GM12878 (cell line): Measurements from ENCODE around the gene ADAMTSL4. TPM values are rescaled to one million over a fixed set of nuclear protein-coding genes. Genes with fewer than 3 reads are reported as not detected.

Experiments
- ATAC-seq: fragments of 200-7000 bp; cut with Tn5 transposase; 3 replicates; pipeline ENCODE4 v1.9.1; 2020; ENCODE audit warnings: mild to moderate bottlenecking, moderate library complexity
- BruUV-seq: library from RNA; stranded (reverse); fragments of 400-500 nt; replicated peaks from 2 replicates; lab custom pipeline; 2021; lab: Mats Ljungman, UMichigan
- CTCF ChIA-PET: fragments of 300-600 bp; sonication (Branson Sonifier 250); formaldehyde crosslinking; extraction: SDS; loops from one replicate; lab custom pipeline; 2021; ENCODE audit warnings: inconsistent platforms; lab: Yijun Ruan, JAX
- POLR2A ChIA-PET: fragments of 350-600 bp; formaldehyde crosslinking; extraction: SDS; loops from one replicate; lab custom pipeline; 2021; ENCODE audit warnings: inconsistent platforms; lab: Charles Lee
- RAD21 ChIA-PET: fragments of 300-600 bp; sonication (Branson Sonifier 250); formaldehyde crosslinking; loops from one replicate; lab custom pipeline; 2023; ENCODE audit warnings: antibody characterized with exemption; ENCODE audit not compliant: unreplicated experiment; lab: Charles Lee
- SMC1A ChIA-PET: fragments of 300-600 bp; sonication (Branson Sonifier 250); formaldehyde crosslinking; loops from one replicate; lab custom pipeline; 2023; ENCODE audit not compliant: unreplicated experiment, uncharacterized antibody; lab: Charles Lee
- DNase-seq: peaks from one replicate; pipeline ENCODE4 v3.0.0-alpha.2; 2011; ENCODE audit warnings: low read depth, low spot score
- FAIRE-seq: peaks from 3 replicates; lab custom pipeline; 2011; peaks lifted over from hg19 to GRCh38; lab: Jason Lieb, UNC
- H2AFZ ChIP-seq: 2 replicates; pipeline ENCODE4 v1.6.0; 2011; ENCODE audit warnings: low read depth, low read length, control low read depth; ENCODE audit not compliant: control insufficient read depth
- H3K27ac ChIP-seq: 2 replicates; pipeline ENCODE4 v1.5.1; 2011; ENCODE audit warnings: control low read depth; ENCODE audit not compliant: control insufficient read depth, insufficient read depth
- H3K27me3 ChIP-seq, 2 experiments: replicated peaks in 1 of 2; 2 replicates each; pipeline versions ENCODE4 v1.6.0 to v1.6.1; 2011; ENCODE audit warnings: low read length in 1 of 2; ENCODE audit not compliant: control insufficient read depth in 2 of 2, insufficient read depth in 2 of 2
- H3K36me3 ChIP-seq, 2 experiments: 2 replicates each; pipeline ENCODE4 v1.5.1; 2011; ENCODE audit warnings: low read length in 1 of 2; ENCODE audit not compliant: control insufficient read depth in 2 of 2, insufficient read depth in 2 of 2
- H3K4me1 ChIP-seq: 2 replicates; pipeline ENCODE4 v1.6.1; 2011; ENCODE audit warnings: mild to moderate bottlenecking, low read length, moderate library complexity, mixed read lengths; ENCODE audit not compliant: control insufficient read depth, insufficient read depth
- H3K4me2 ChIP-seq: 2 replicates; pipeline ENCODE4 v1.6.0; 2011; ENCODE audit warnings: control low read depth; ENCODE audit not compliant: control insufficient read depth, insufficient read depth
- H3K4me3 ChIP-seq: fragments of 200-600 bp; sonication (generic); 2 replicates; pipeline ENCODE4 v1.5.1; 2016
- H3K79me2 ChIP-seq: 2 replicates; pipeline ENCODE4 v1.6.0; 2011; ENCODE audit warnings: low read length; ENCODE audit not compliant: control insufficient read depth, insufficient read depth
- H3K9ac ChIP-seq: 2 replicates; pipeline ENCODE4 v1.8.0; 2011; ENCODE audit warnings: low read length, control low read depth, mixed read lengths; ENCODE audit not compliant: control insufficient read depth, insufficient read depth
- H3K9me3 ChIP-seq: replicated peaks from 3 replicates; pipeline ENCODE4 v1.5.1; 2011; ENCODE audit warnings: mild to moderate bottlenecking, low read length; ENCODE audit not compliant: control insufficient read depth, insufficient read depth
- H4K20me1 ChIP-seq: 2 replicates; pipeline ENCODE4 v1.6.0; 2011; ENCODE audit not compliant: control insufficient read depth, insufficient read depth
- CBX3 ChIP-seq: fragments of 200-600 bp; sonication (generic); IDR thresholded peaks from 2 replicates; pipeline ENCODE4 v1.6.1; 2016; ENCODE audit warnings: low read depth, borderline replicate concordance
- E2F8 ChIP-seq: fragments of 450-650 bp; IDR thresholded peaks from 2 replicates; pipeline ENCODE4 v1.6.1; 2018; ENCODE audit warnings: mild to moderate bottlenecking, low read depth, moderate library complexity; ENCODE audit not compliant: partially characterized antibody
- FOXK2 ChIP-seq: fragments of 450-650 bp; IDR thresholded peaks from 2 replicates; pipeline ENCODE4 v1.6.1; 2017; ENCODE audit warnings: mild to moderate bottlenecking, moderate library complexity
- POLR2AphosphoS5 ChIP-seq: IDR thresholded peaks from 2 replicates; pipeline ENCODE4 v1.6.1; 2011; ENCODE audit warnings: mild to moderate bottlenecking, low read length, inconsistent platforms
- ZBTB11 ChIP-seq: fragments of 450-650 bp; formaldehyde crosslinking; IDR thresholded peaks from 2 replicates; pipeline ENCODE4 v1.5.0; 2022; ENCODE audit warnings: mild to moderate bottlenecking, missing genetic modification characterization
- ZNF687 ChIP-seq: fragments of 450-650 bp; IDR thresholded peaks from 2 replicates; pipeline ENCODE4 v1.6.1; 2017; ENCODE audit warnings: mild to moderate bottlenecking, moderate library complexity
- WGBS: methylation state at CpG from one replicate; pipeline ENCODE4 v1.1.6; 2016; ENCODE audit warnings: low lambda C conversion rate; ENCODE audit not compliant: insufficient replicate concordance, insufficient coverage; ENCODE audit errors: missing lambda C conversion rate; 5-methylcytosine and 5-hydroxymethylcytosine counted together
- in situ Hi-C: fragments of 300-500 bp; cut with MboI; formaldehyde crosslinking; loops from 9 replicates; pipeline ENCODE4 v1.14.3; 2018; ENCODE audit warnings: mixed read lengths
- intact Hi-C: fragments of 100-400 bp; cut with micrococcal nuclease; formaldehyde crosslinking; loops from one replicate; pipeline ENCODE4 v1.14.2; 2022; ENCODE audit not compliant: unreplicated experiment
- polyA plus RNA-seq, 11 experiments: library from polyadenylated mRNA; depleted of rRNA in 4 of 11; unstranded in 6 of 11; stranded (reverse) in 5 of 11; fragments of >200 nt; fragmentation: Nextera tagmentation in 4 of 11; fragmentation: Illumina TruSeq in 1 of 11; extraction: Ambion mirVana in 4 of 11; extraction: Trizol in 1 of 11; gene quantifications; 1 replicate in 1 of 11; 2 replicates in 10 of 11; pipeline versions ENCODE4 v1.2.1 to v1.2.3, GENCODE V29; 2011 to 2016; ENCODE audit warnings: inconsistent platforms in 2 of 11, missing spikeins in 2 of 11, low read depth in 1 of 11
- total RNA-seq, 4 experiments: library from RNA; depleted of rRNA in 3 of 4; stranded (reverse); fragments of >200 nt in 3 of 4; fragmentation: Illumina TruSeq in 1 of 4; extraction: Trizol in 1 of 4; gene quantifications; 2 replicates each; pipeline versions ENCODE4 v1.2.1 to v1.2.3, GENCODE V29; 2013 to 2021

The ADAMTSL4 gene
- total and polyA plus RNA-seq, 10 of the 15 experiments (the other 5 are each of a cell fraction or from before 2014, with no cell fraction given) = 0.04 to 0.15 (median 0.05) TPM; not detected in 5

DNA sequence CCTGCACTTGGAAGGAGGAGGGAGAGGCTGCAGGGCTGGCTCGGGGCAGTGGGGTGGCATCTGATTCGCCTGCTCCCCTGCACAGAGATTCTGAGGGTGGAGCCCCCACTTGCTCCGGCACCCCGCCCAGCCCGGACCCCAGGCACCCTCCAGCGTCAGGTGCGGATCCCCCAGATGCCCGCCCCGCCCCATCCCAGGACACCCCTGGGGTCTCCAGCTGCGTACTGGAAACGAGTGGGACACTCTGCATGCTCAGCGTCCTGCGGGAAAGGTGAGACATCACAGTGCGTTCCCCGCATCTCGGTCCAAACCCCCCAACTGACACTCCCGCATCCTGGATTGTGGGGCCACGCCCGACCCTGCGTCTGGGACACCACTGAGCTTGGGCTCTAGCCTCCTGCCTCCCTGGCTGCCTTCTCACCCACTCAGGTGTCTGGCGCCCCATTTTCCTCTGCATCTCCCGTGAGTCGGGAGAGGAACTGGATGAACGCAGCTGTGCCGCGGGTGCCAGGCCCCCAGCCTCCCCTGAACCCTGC lies 7.9 kb downstream of the ADAMTSL4 start:
- Histone ChIP-seq H3K27ac (no peak overlapping the region), H3K36me3 (no peaks in the 10 kb centered on the region), H3K4me2 (no peak overlapping the region), H3K9ac (no peak overlapping the region), H3K27me3 (no peaks in the 10 kb centered on the region), H3K4me1 (peaks cover 7% of the 10 kb centered on the region; the same call in 1 of the 2 replicates), H3K4me3 (no peak overlapping the region), H3K9me3 (no peaks in the 10 kb centered on the region), H4K20me1 (no peaks in the 10 kb centered on the region), H2AFZ (no peak overlapping the region), H3K79me2 (peaks cover 12% of the 10 kb centered on the region)
- FAIRE-seq = no peak
- ChIA-PET POLR2A (no interaction called here), RAD21 (interaction anchor here (1.4 kb wide), 1 partner anchor 22 kb away, joined by 3 read pairs; the partner anchor contains the start of gene MCL1), CTCF (interaction anchor here (1.2 to 1.5 kb wide), 2 partner anchors 21 to 140 kb away, joined by 3 read pairs; partner anchors contain the start of gene GOLPH3L), SMC1A (interaction anchor here (12.5 kb wide), 1 partner anchor 58 kb away, joined by 367 read pairs; no protein-coding TSS in a partner anchor)
- BruUV-seq = no TSS peak
- in situ Hi-C loops (no loop called here), intact Hi-C loops (no loop called here)
- no peak for ATAC-seq
- no peak for TF ChIP-seq POLR2AphosphoS5
- no peak for TF ChIP-seq E2F8
- TF ChIP-seq ZBTB11 (CRISPR knock-in tag) = no peak
- TF ChIP-seq FOXK2 = no peak
- TF ChIP-seq CBX3 = no peak
- TF ChIP-seq ZNF687 = no peak
- DNase-seq = no peak
- WGBS = 87% methylated on average over 25 of the region's 26 CpGs
